Vagina (tissue), 2 donors: Measurements from ENCODE around the gene MRPL45.
"Not testable (repeated sequence)": the region's sequence is repeated elsewhere in the genome, so short reads cannot be mapped to it uniquely, and the experiment has no call there.

Source experiments
- CTCF ChIP-seq, 3 experiments: fragments of 450-650 bp in 2 of 3; fragments of 200-600 bp in 1 of 3; sonication (generic) in 1 of 3; IDR thresholded peaks; one replicate each; pipeline ENCODE4 v1.5.1; 2017 to 2019; ENCODE audit warnings: antibody characterized with exemption in 3 of 3, mild to moderate bottlenecking in 2 of 3, moderate library complexity in 2 of 3
- POLR2A ChIP-seq, 2 donors: fragments of 450-650 bp; IDR thresholded peaks; one replicate each; pipeline ENCODE4 v1.6.1; 2017; ENCODE audit warnings: antibody characterized with exemption in 2 of 2, mild to moderate bottlenecking in 2 of 2, moderate library complexity in 2 of 2
- POLR2AphosphoS5 ChIP-seq, 2 donors: sonication (generic); formaldehyde crosslinking; IDR thresholded peaks; one replicate each; pipeline ENCODE4 v1.9.0; 2017; ENCODE audit warnings: antibody characterized with exemption in 2 of 2, mild to moderate bottlenecking in 2 of 2, low read depth in 1 of 2; ENCODE audit not compliant: insufficient read depth in 1 of 2

- not testable (repeated sequence) for TF ChIP-seq POLR2A (IDR thresholded peaks at IDR 0.05); CTCF (IDR thresholded peaks at IDR 0.05); POLR2AphosphoS5 (IDR thresholded peaks at IDR 0.05; ENCODE audit: insufficient read depth in 1 of 2, low read depth in 1 of 2)
Measured at GRCh38 chr17:38269552-38269951, 27.4 kb upstream of the MRPL45 start.
